ENCODE data around the gene RUBCN. TPM values are rescaled to one million over a fixed set of nuclear protein-coding genes. Genes with fewer than 3 reads are reported as not detected.

RUBCN gene
- total and polyA plus RNA-seq, 10 of the 15 experiments (the other 5 are each of a cell fraction or from before 2014, with no cell fraction given): 15.5 to 79.9 (median 40.4) TPM

- TF ChIP-seq TCF3 (IDR thresholded peaks at IDR 0.05; ENCODE audit: borderline replicate concordance, insufficient read depth, low read depth, low read length) (no peak), NFYA (IDR thresholded peaks at IDR 0.05; ENCODE audit: borderline replicate concordance, low read depth, low read length) (no peak), CHD1 (IDR thresholded peaks at IDR 0.05; ENCODE audit: low read depth, low read length) (no peak), SMC3 (IDR thresholded peaks at IDR 0.05; ENCODE audit: borderline replicate concordance, low read length) (no peak), HDAC2 (IDR thresholded peaks at IDR 0.05) (no peak)
Observed at GRCh38 chr3:197701841-197702240, 34.9 kb downstream of the RUBCN start (continued).

- Histone ChIP-seq H3K4me2 (ENCODE audit: control insufficient read depth, insufficient read depth) (no peak overlapping the region), H4K20me1 (ENCODE audit: control insufficient read depth, insufficient read depth) (no peaks in the 10 kb centered on the region), H2AFZ (ENCODE audit: control insufficient read depth, low read depth, low read length) (no peak overlapping the region), H3K4me3 (no peak overlapping the region), H3K4me1 (ENCODE audit: control insufficient read depth, insufficient read depth, low read length) (no peaks in the 10 kb centered on the region), H3K27ac (ENCODE audit: control insufficient read depth, insufficient read depth) (no peak overlapping the region), H3K36me3 (ENCODE audit: control insufficient read depth in 2 of 2, insufficient read depth in 2 of 2, low read length in 1 of 2) (peaks cover 43 to 60% of the 10 kb centered on the region in 2 experiments), H3K79me2 (ENCODE audit: control insufficient read depth, insufficient read depth, low read length) (peaks cover 4% of the 10 kb centered on the region), H3K9me3 (replicated peaks; ENCODE audit: control insufficient read depth, insufficient read depth, low read length) (no peaks in the 10 kb centered on the region; the same call in 2 of the 3 replicates), H3K9ac (ENCODE audit: control insufficient read depth, insufficient read depth, low read length) (no peak overlapping the region), H3K27me3 (replicated peaks in 1 of 2; ENCODE audit: control insufficient read depth in 2 of 2, insufficient read depth in 2 of 2, low read length in 1 of 2) (no peaks in the 10 kb centered on the region)
- BruUV-seq (replicated peaks): TSS peak; percentile 46
- CTCF ChIA-PET: interaction anchor here (0.8 to 1.0 kb wide), 2 partner anchors 12 to 103 kb away, joined by 3 read pairs; no protein-coding TSS in a partner anchor
- 94% methylated on average over 9 of the region's 9 CpGs for WGBS (ENCODE audit: insufficient coverage, insufficient replicate concordance, low lambda C conversion rate, missing lambda C conversion rate)
- SMC1A ChIA-PET (ENCODE audit: uncharacterized antibody, unreplicated experiment): interaction anchor here (0.7 to 1.4 kb wide), 3 partner anchors 28 to 118 kb away, joined by 3 to 4 read pairs (median 3); no protein-coding TSS in a partner anchor
- RAD21 ChIA-PET (ENCODE audit: unreplicated experiment): interaction anchor here (1.3 kb wide), 1 partner anchor 11 kb away, joined by 4 read pairs; no protein-coding TSS in a partner anchor
- FAIRE-seq (no peak), DNase-seq (ENCODE audit: low read depth, low spot score) (no peak), ATAC-seq (no peak)
- POLR2A ChIA-PET: interaction anchor here (0.6 kb wide), 1 partner anchor 29 kb away, joined by 4 read pairs; no protein-coding TSS in a partner anchor
- TF ChIP-seq RB1 (IDR thresholded peaks at IDR 0.05; ENCODE audit: borderline replicate concordance) (no peak), RCOR1 (conservative IDR thresholded peaks at IDR 0.05; ENCODE audit: low read depth, low read length) (no peak), PML (IDR thresholded peaks at IDR 0.05; ENCODE audit: low read length) (no peak), SREBF1 (IDR thresholded peaks at IDR 0.05; ENCODE audit: low read length) (no peak)
- in situ Hi-C loops (cut with MboI) (no loop called here), intact Hi-C loops (cut with micrococcal nuclease; ENCODE audit: unreplicated experiment) (no loop called here)
Observed at GRCh38 chr3:197700095-197700494, 36.6 kb downstream of the RUBCN start.

All from GM12878 (cell line).